Heart left ventricle (tissue), 16 donors: ENCODE results near the gene PP2D1. TPM values are rescaled to one million over a fixed set of nuclear protein-coding genes. Genes with fewer than 3 reads are reported as not detected.

Experiments
- ATAC-seq, 4 donors: fragments of 200-7000 bp; cut with Tn5 transposase; one replicate each; pipeline ENCODE4 v1.9.1; 2020 to 2022; ENCODE audit warnings: moderate library complexity in 4 of 4, mild to moderate bottlenecking in 3 of 4, moderate number of reproducible peaks in 1 of 4
- DNase-seq, 5 donors: peaks; one replicate each; pipeline ENCODE4 v3.0.0-alpha.2; 2020
- H3K27ac ChIP-seq, 12 donors: fragments of 200-600 bp; sonication (generic) in 4 of 12; one replicate each; pipeline versions ENCODE4 v1.5.0 to v1.8.0; 2016 to 2022; ENCODE audit warnings: mild to moderate bottlenecking in 2 of 12
- H3K27me3 ChIP-seq, 9 donors: fragments of 200-600 bp; sonication (generic) in 2 of 9; one replicate each; pipeline versions ENCODE4 v1.5.1 to v1.8.0; 2016 to 2022; ENCODE audit warnings: mild to moderate bottlenecking in 3 of 9
- H3K36me3 ChIP-seq, 9 donors: fragments of 200-600 bp; sonication (generic) in 2 of 9; one replicate each; pipeline versions ENCODE4 v1.5.0 to v1.8.0; 2018 to 2022; ENCODE audit warnings: mild to moderate bottlenecking in 2 of 9
- H3K4me1 ChIP-seq, 12 donors: fragments of 200-600 bp; sonication (generic) in 4 of 12; one replicate each; pipeline versions ENCODE4 v1.5.0 to v1.8.0; 2016 to 2022; ENCODE audit warnings: mild to moderate bottlenecking in 3 of 12
- H3K4me3 ChIP-seq, 12 donors: fragments of 200-600 bp; sonication (generic) in 4 of 12; one replicate each; pipeline versions ENCODE4 v1.5.0 to v1.8.0; 2017 to 2022; ENCODE audit warnings: mild to moderate bottlenecking in 9 of 12, moderate library complexity in 4 of 12
- H3K9me3 ChIP-seq, 12 donors: fragments of 200-600 bp; sonication (generic) in 4 of 12; one replicate each; pipeline versions ENCODE4 v1.5.0 to v1.8.0; 2016 to 2022; ENCODE audit warnings: mild to moderate bottlenecking in 1 of 12
- CTCF ChIP-seq, 12 donors: fragments of 200-600 bp; sonication (generic) in 4 of 12; IDR thresholded peaks; one replicate each; pipeline versions ENCODE4 v1.5.0 to v1.8.0; 2018 to 2022; ENCODE audit warnings: antibody characterized with exemption in 12 of 12, mild to moderate bottlenecking in 5 of 12
- POLR2A ChIP-seq, 2 donors: fragments of 450-650 bp; IDR thresholded peaks; one replicate each; pipeline ENCODE4 v1.6.1; 2017; ENCODE audit warnings: antibody characterized with exemption in 2 of 2, mild to moderate bottlenecking in 2 of 2, moderate library complexity in 2 of 2
- WGBS, 4 donors: extraction: QIAGEN DNeasy Blood & Tissue Kit in 2 of 4; methylation state at CpG; one replicate each; pipeline versions ENCODE4 v1.1.5 to v1.1.7; 2013 to 2018; 5-methylcytosine and 5-hydroxymethylcytosine counted together
- intact Hi-C, 10 donors: fragments of 100-400 bp; cut with DNase I; formaldehyde crosslinking; loops; one replicate each; pipeline versions ENCODE4 v1.11.1 to v1.14.2; 2022
- polyA plus RNA-seq, 2 donors: library from polyadenylated mRNA; stranded (reverse); fragments of 200-250 nt; gene quantifications; one replicate each; pipeline ENCODE4 v1.2.3, GENCODE V29; 2013
- total RNA-seq, 9 donors: library from RNA; depleted of rRNA in 2 of 9; stranded (reverse); fragments of >200 nt in 2 of 9; fragmentation: NEBNext Ultra II Directional in 3 of 9; extraction: Animal tissue kit (Norgen Biotek cat#: 25700) in 3 of 9; gene quantifications; one replicate each; pipeline versions ENCODE4 v1.1.0 to v1.2.4, GENCODE V29; 2016 to 2023
- donor health status: ischemic (EF 13 %, LVEDD 7.1; RV severe dilation, severe dysfunction).
- donor health status: healthy with polysubstance abuse.
- donor health status: DM: no; HTN: yes; CAD: no.
- donor health status: DM: no; HTN: no; CAD: no.
- donor health status: ischemic (EF 25% LVEDD 6.9; RV normal size, moderate dysfunction).
- donor health status: ischemic (EF 25% LVEDD 5.7; RV mildly dilated, moderate dysfunction).
- donor health status: healthy.
- donor health status: DM: yes; HTN: yes; CAD: no.
- donor health status: ischemic (EF 35%, LVEDD 5.7; RV mildly dilated, moderate dysfunction).
- donor health status: nonischemic (EF 11% LVEDD 7.7; RV severe dilation, severe dysfunction).
- donor health status: DM: yes; HTN: yes; CAD: no.
- donor health status: PGD.
- donor health status: ischemic (EF 29% LVEDD 5.4; RV normal size, mild dysfunction).
- donor health status: nonischemic (EF 23%, LVEDD 6.1; RV moderate dilation, normal function).

PP2D1 gene
- total and polyA plus RNA-seq, 11 donors, result not detected

- DNase-seq (no peak), ATAC-seq (no peak)
- Histone ChIP-seq H3K9me3 (no peaks in the 10 kb centered on the region), H3K4me3 (peak overlapping the region in 4 of 12 donors; percentile 69 to 92 (median 82)), H3K27ac (peak overlapping the region in 10 of 12 donors; percentile 94 to 99 (median 98)), H3K36me3 (no peaks in the 10 kb centered on the region), H3K27me3 (no peaks in the 10 kb centered on the region), H3K4me1 (peaks cover 4 to 62% (median 44%) of the 10 kb centered on the region in 12 donors)
- WGBS, 4 donors, result 38 to 74% (median 67%) methylated on average over 5 of the region's 5 CpGs
- TF ChIP-seq CTCF (IDR thresholded peaks at IDR 0.05) (no peak), POLR2A (IDR thresholded peaks at IDR 0.05) (no peak)
- intact Hi-C loops, result loop anchor here in 7 of 10 donors (5.0 to 10.0 kb wide), 9 partner anchors 35 to 235 kb away; partner anchors contain the start of genes SGO1 (in 4 of the 7) and RAB5A (in 2 of the 7)
Measured at GRCh38 chr3:20042331-20042730, 30.3 kb upstream of the PP2D1 start.

GRCh38 chr3:20041197-20041780, 29.2 kb upstream of the PP2D1 start:
- 0 to 1% (median 1%) methylated on average over 23 to 28 of the region's 28 CpGs for WGBS, 4 donors
- peak; percentile 92 to 96 (median 95) for DNase-seq
- H3K4me1 ChIP-seq, result peaks cover 4 to 51% (median 41%) of the 10 kb centered on the region in 12 donors

GRCh38 chr3:20040548-20041196, 28.6 kb upstream of the PP2D1 start:
- intact Hi-C loops, result loop anchor here in 7 of 10 donors (1.0 to 10.0 kb wide), 12 partner anchors 37 to 233 kb away; partner anchors contain the start of genes SGO1 (in 7 of the 7) and RAB5A (in 5 of the 7)
- ATAC-seq (peak; percentile 48 to 68 (median 64)), DNase-seq (peak; percentile 82 to 90 (median 85))
- 0 to 1% (median 1%) methylated on average over 13 to 64 of the region's 64 CpGs for WGBS, 4 donors
- peak overlapping the region; percentile 93 to 99 (median 98) for H3K27ac ChIP-seq
- H3K4me3 ChIP-seq, result peak overlapping the region; percentile 59 to 95 (median 85)
- no peaks in the 10 kb centered on the region for H3K9me3 ChIP-seq
- no peaks in the 10 kb centered on the region for H3K36me3 ChIP-seq
- peaks cover 4 to 51% (median 40%) of the 10 kb centered on the region in 12 donors for H3K4me1 ChIP-seq
- no peaks in the 10 kb centered on the region for H3K27me3 ChIP-seq
- TF ChIP-seq POLR2A (IDR thresholded peaks at IDR 0.05) (no peak), CTCF (IDR thresholded peaks at IDR 0.05) (peak in 5 of 12 donors; percentile 9 to 44 (median 29))

More at GRCh38 chr3:20041197-20041780, 29.2 kb upstream of the PP2D1 start:
- no peaks in the 10 kb centered on the region for H3K27me3 ChIP-seq
- H3K36me3 ChIP-seq, result no peaks in the 10 kb centered on the region
- peak; percentile 85 to 91 (median 90) for ATAC-seq
- H3K4me3 ChIP-seq, result peak overlapping the region; percentile 59 to 95 (median 85)
- H3K27ac ChIP-seq, result peak overlapping the region; percentile 93 to 99 (median 98)
- H3K9me3 ChIP-seq, result no peaks in the 10 kb centered on the region
- peak in 1 of 2 donors; percentile 40 for TF ChIP-seq POLR2A (IDR thresholded peaks at IDR 0.05)
- TF ChIP-seq CTCF (IDR thresholded peaks at IDR 0.05), result no peak
- intact Hi-C loops, result loop anchor here in 7 of 10 donors (1.0 to 10.0 kb wide), 12 partner anchors 36 to 234 kb away; partner anchors contain the start of genes SGO1 (in 7 of the 7) and RAB5A (in 5 of the 7)
